T-helper 9 cell (primary cell): ENCODE results near the gene OR1E2.
"Not testable (repeated sequence)": the region's sequence is repeated elsewhere in the genome, so short reads cannot be mapped to it uniquely, and the experiment has no call there.

ENCODE experiments used
- DNase-seq: peaks from one replicate; pipeline ENCODE4 v3.0.0-alpha.2; 2020

OR1E2 gene

DNA sequence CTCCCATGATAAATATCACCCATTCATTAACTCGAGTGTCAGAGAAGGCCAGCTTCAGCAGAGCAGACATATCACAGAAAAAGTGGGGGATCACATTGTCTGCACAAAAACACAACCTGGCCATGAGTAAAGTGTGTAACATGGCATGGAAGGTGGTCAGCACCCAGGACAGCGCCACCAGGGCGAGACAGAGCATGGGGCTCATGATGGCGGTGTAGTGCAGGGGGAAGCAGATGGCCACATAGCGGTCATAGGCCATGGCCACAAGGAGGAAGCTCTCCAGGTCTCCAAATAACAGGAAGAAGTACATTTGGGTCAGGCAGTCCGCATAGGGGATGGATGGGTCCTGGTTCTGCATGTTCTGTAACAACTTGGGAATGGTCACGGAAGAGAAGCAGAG lies 35.8 kb downstream of the OR1E2 start:
- not testable (repeated sequence) for DNase-seq

DNA sequence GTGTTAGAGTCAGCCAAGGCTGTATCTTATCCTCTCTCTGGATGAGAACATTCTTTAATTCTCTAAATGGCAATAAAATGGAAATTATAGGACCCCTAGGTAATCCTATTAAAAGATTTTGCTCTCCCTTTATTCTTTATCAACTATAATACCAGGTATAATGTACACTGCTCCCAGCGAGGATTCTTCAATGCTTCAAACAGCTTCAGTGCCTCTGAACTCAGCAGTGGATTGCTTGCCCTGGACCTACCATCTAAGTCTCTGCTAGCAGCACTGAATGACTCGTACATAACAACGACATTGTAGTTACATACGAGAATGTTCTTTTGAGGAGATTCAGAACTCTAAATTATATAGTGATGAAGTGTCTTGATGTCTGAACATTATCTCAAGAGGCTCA lies 43.9 kb downstream of the OR1E2 start:
- DNase-seq = no peak

- DNase-seq = no peak
Observed at GRCh38 chr17:3385869-3386816, 47.5 kb downstream of the OR1E2 start, which contains the start of gene OR3A2. Gene OR3A2 (minus strand): TSS chr17:3386308.
